Karpas-422 (cell line): Measurements from ENCODE around the gene ARHGAP27. TPM values are rescaled to one million over a fixed set of nuclear protein-coding genes. Genes with fewer than 3 reads are reported as not detected.
A peak's percentile ranks its signal among the peaks of the same experiment; 100 is the strongest.

Source experiments
- DNase-seq: peaks from one replicate; pipeline ENCODE4 v3.0.0-alpha.2; 2015
- H2AFZ ChIP-seq: fragments of 200-600 bp; sonication (generic); 2 replicates; pipeline ENCODE4 v1.6.1; 2014; ENCODE audit warnings: antibody characterized with exemption, low read length, mixed read lengths
- H3K27ac ChIP-seq: fragments of 200-600 bp; sonication (generic); 2 replicates; pipeline ENCODE4 v1.5.1; 2014; ENCODE audit warnings: mild to moderate bottlenecking, low read length, moderate library complexity
- H3K27me3 ChIP-seq: fragments of 200-600 bp; sonication (generic); 2 replicates; pipeline ENCODE4 v1.6.1; 2014; ENCODE audit warnings: low read length, mixed read lengths
- H3K36me3 ChIP-seq: fragments of 200-600 bp; sonication (generic); 2 replicates; pipeline ENCODE4 v1.6.1; 2014; ENCODE audit warnings: low read length, mixed read lengths; ENCODE audit not compliant: insufficient read depth
- H3K4me1 ChIP-seq: fragments of 200-600 bp; sonication (generic); 2 replicates; pipeline ENCODE4 v1.6.1; 2014; ENCODE audit warnings: mild to moderate bottlenecking, low read length, mixed read lengths
- H3K4me2 ChIP-seq: fragments of 200-600 bp; sonication (generic); 2 replicates; pipeline ENCODE4 v1.6.1; 2014; ENCODE audit warnings: low read length, low read depth, mild to moderate bottlenecking; ENCODE audit not compliant: poor library complexity, severe bottlenecking
- H3K4me3 ChIP-seq: fragments of 200-600 bp; sonication (generic); 2 replicates; pipeline ENCODE4 v1.5.1; 2014; ENCODE audit warnings: mild to moderate bottlenecking, antibody characterized with exemption, low read length, mixed read lengths
- H3K79me2 ChIP-seq: fragments of 200-600 bp; sonication (generic); 2 replicates; pipeline ENCODE4 v1.6.1; 2014; ENCODE audit warnings: mild to moderate bottlenecking, low read length, mixed read lengths
- H3K9ac ChIP-seq: fragments of 200-600 bp; sonication (generic); 2 replicates; pipeline ENCODE4 v1.6.0; 2014; ENCODE audit warnings: low read length
- H3K9me2 ChIP-seq: fragments of 200-600 bp; sonication (generic), shearing (Covaris generic); replicated peaks from 2 replicates; pipeline ENCODE4 v1.6.0; 2014; ENCODE audit warnings: mild to moderate bottlenecking, low read length, moderate library complexity; ENCODE audit not compliant: insufficient read depth
- H3K9me3 ChIP-seq: fragments of 300-700, 200-600 bp; sonication (generic); 2 replicates; pipeline ENCODE4 v1.6.1; 2014; ENCODE audit warnings: low read length, mixed read lengths
- H4K20me1 ChIP-seq: fragments of 200-600 bp; sonication (generic); 2 replicates; pipeline ENCODE4 v1.6.1; 2014; ENCODE audit warnings: mild to moderate bottlenecking, antibody characterized with exemption, low read length, low read depth; ENCODE audit not compliant: insufficient read depth
- total RNA-seq: library from RNA; depleted of rRNA; stranded (reverse); fragments of >200 nt; shearing (Covaris generic); gene quantifications from 2 replicates; pipeline ENCODE4 v1.2.3, GENCODE V29; 2014; ENCODE audit warnings: low replicate concordance

ARHGAP27 gene
- total RNA-seq, 1 experiment from 2014 or later = 24.9 TPM

- no peaks in the 10 kb centered on the region for H3K79me2 ChIP-seq
- H3K4me3 ChIP-seq = no peak overlapping the region
- H2AFZ ChIP-seq = no peak overlapping the region
- 0 out of 2 replicates have a peak, but pooled peaks cover 5% of the 10 kb centered on the region for H3K36me3 ChIP-seq
- no peak for DNase-seq
- no peaks in the 10 kb centered on the region for H3K9me3 ChIP-seq
- peaks cover 7% of the 10 kb centered on the region; the same call in 1 of the 2 replicates for H3K4me1 ChIP-seq
- no peak overlapping the region for H3K9ac ChIP-seq
- no peaks in the 10 kb centered on the region for H3K9me2 ChIP-seq
- no peaks in the 10 kb centered on the region for H3K27me3 ChIP-seq
- no peak overlapping the region for H3K4me2 ChIP-seq
- peaks cover 7% of the 10 kb centered on the region; the same call in 1 of the 2 replicates for H4K20me1 ChIP-seq
- no peak overlapping the region for H3K27ac ChIP-seq
These were observed 40.8 kb downstream of the ARHGAP27 start for GRCh38 chr17:45391918-45392317.

GRCh38 chr17:45391291-45391690 lies 41.4 kb downstream of the ARHGAP27 start:
- Histone ChIP-seq H3K9me3 (no peaks in the 10 kb centered on the region), H3K9ac (no peak overlapping the region), H2AFZ (no peak overlapping the region), H3K4me3 (no peak overlapping the region), H3K4me1 (peaks cover 7% of the 10 kb centered on the region; the same call in 1 of the 2 replicates), H3K36me3 (0 out of 2 replicates have a peak, but pooled peaks cover 5% of the 10 kb centered on the region), H3K4me2 (no peak overlapping the region), H3K27me3 (no peaks in the 10 kb centered on the region), H4K20me1 (peaks cover 7% of the 10 kb centered on the region; the same call in 1 of the 2 replicates), H3K79me2 (no peaks in the 10 kb centered on the region), H3K27ac (no peak overlapping the region), H3K9me2 (no peaks in the 10 kb centered on the region)
- DNase-seq = peak; percentile 35

GRCh38 chr17:45389354-45389753 lies 43.3 kb downstream of the ARHGAP27 start:
- H3K27ac ChIP-seq = no peak overlapping the region
- H3K9ac ChIP-seq = no peak overlapping the region
- no peak for DNase-seq
- peaks cover 5% of the 10 kb centered on the region; the same call in 1 of the 2 replicates for H4K20me1 ChIP-seq
- no peaks in the 10 kb centered on the region for H3K79me2 ChIP-seq
- no peak overlapping the region for H3K4me2 ChIP-seq
- no peak overlapping the region for H3K4me3 ChIP-seq
- H2AFZ ChIP-seq = no peak overlapping the region
- peaks cover 7% of the 10 kb centered on the region; the same call in 1 of the 2 replicates for H3K4me1 ChIP-seq
- H3K9me3 ChIP-seq = no peaks in the 10 kb centered on the region
- H3K27me3 ChIP-seq = no peaks in the 10 kb centered on the region
- no peaks in the 10 kb centered on the region for H3K9me2 ChIP-seq
- H3K36me3 ChIP-seq = no peaks in the 10 kb centered on the region

- no peak overlapping the region for H3K27ac ChIP-seq
- no peaks in the 10 kb centered on the region for H3K9me3 ChIP-seq
- DNase-seq = no peak
- no peaks in the 10 kb centered on the region for H3K9me2 ChIP-seq
- peaks cover 5% of the 10 kb centered on the region; the same call in 1 of the 2 replicates for H4K20me1 ChIP-seq
- no peaks in the 10 kb centered on the region for H3K36me3 ChIP-seq
- no peak overlapping the region for H3K4me2 ChIP-seq
- H3K27me3 ChIP-seq = no peaks in the 10 kb centered on the region
- H3K4me3 ChIP-seq = no peak overlapping the region
- peaks cover 7% of the 10 kb centered on the region; the same call in 1 of the 2 replicates for H3K4me1 ChIP-seq
- H3K79me2 ChIP-seq = no peaks in the 10 kb centered on the region
- H3K9ac ChIP-seq = no peak overlapping the region
- no peak overlapping the region for H2AFZ ChIP-seq
These were observed 43.9 kb downstream of the ARHGAP27 start for GRCh38 chr17:45388604-45389325.

- no peaks in the 10 kb centered on the region for H3K27me3 ChIP-seq
- H4K20me1 ChIP-seq = peaks cover 5% of the 10 kb centered on the region; the same call in 1 of the 2 replicates
- no peak overlapping the region for H3K4me2 ChIP-seq
- H2AFZ ChIP-seq = no peak overlapping the region
- H3K27ac ChIP-seq = no peak overlapping the region
- H3K9me3 ChIP-seq = no peaks in the 10 kb centered on the region
- H3K4me3 ChIP-seq = no peak overlapping the region
- H3K9ac ChIP-seq = no peak overlapping the region
- H3K36me3 ChIP-seq = no peaks in the 10 kb centered on the region
- no peak for DNase-seq
- H3K4me1 ChIP-seq = peaks cover 3% of the 10 kb centered on the region; the same call in 1 of the 2 replicates
- H3K79me2 ChIP-seq = no peaks in the 10 kb centered on the region
- H3K9me2 ChIP-seq = no peaks in the 10 kb centered on the region
These were observed 44.9 kb downstream of the ARHGAP27 start for GRCh38 chr17:45387739-45388138.

GRCh38 chr17:45386178-45386577 lies 46.5 kb downstream of the ARHGAP27 start:
- Histone ChIP-seq H3K4me2 (no peak overlapping the region), H3K36me3 (no peaks in the 10 kb centered on the region), H3K9ac (no peak overlapping the region), H3K27ac (no peak overlapping the region), H3K27me3 (no peaks in the 10 kb centered on the region), H3K4me1 (no peaks in the 10 kb centered on the region), H3K9me3 (no peaks in the 10 kb centered on the region), H3K9me2 (no peaks in the 10 kb centered on the region), H3K79me2 (no peaks in the 10 kb centered on the region), H2AFZ (no peak overlapping the region), H4K20me1 (0 out of 2 replicates have a peak, but pooled peaks cover 5% of the 10 kb centered on the region), H3K4me3 (no peak overlapping the region)
- DNase-seq = no peak

- Histone ChIP-seq H3K4me3 (no peak overlapping the region), H3K4me1 (peaks cover 6% of the 10 kb centered on the region), H3K9me3 (no peaks in the 10 kb centered on the region), H3K4me2 (no peak overlapping the region), H3K79me2 (no peaks in the 10 kb centered on the region), H2AFZ (no peak overlapping the region), H3K27ac (no peak overlapping the region), H3K36me3 (no peaks in the 10 kb centered on the region), H3K9ac (no peak overlapping the region), H3K9me2 (no peaks in the 10 kb centered on the region), H3K27me3 (no peaks in the 10 kb centered on the region), H4K20me1 (0 out of 2 replicates have a peak, but pooled peaks cover 5% of the 10 kb centered on the region)
- DNase-seq = peak; percentile 96
These were observed 47.2 kb downstream of the ARHGAP27 start for GRCh38 chr17:45385331-45385997.

GRCh38 chr17:45384789-45385262 lies 47.8 kb downstream of the ARHGAP27 start:
- H3K4me3 ChIP-seq = no peak overlapping the region
- no peaks in the 10 kb centered on the region for H3K36me3 ChIP-seq
- no peaks in the 10 kb centered on the region for H3K9me2 ChIP-seq
- no peak overlapping the region for H2AFZ ChIP-seq
- no peaks in the 10 kb centered on the region for H3K27me3 ChIP-seq
- no peaks in the 10 kb centered on the region for H3K79me2 ChIP-seq
- no peak overlapping the region for H3K27ac ChIP-seq
- no peak overlapping the region for H3K4me2 ChIP-seq
- H3K4me1 ChIP-seq = peaks cover 6% of the 10 kb centered on the region
- no peak for DNase-seq
- H4K20me1 ChIP-seq = 0 out of 2 replicates have a peak, but pooled peaks cover 5% of the 10 kb centered on the region
- no peaks in the 10 kb centered on the region for H3K9me3 ChIP-seq
- H3K9ac ChIP-seq = no peak overlapping the region
